Stimulated activated naive CD4-positive, alpha-beta T cell treated with Interleukin-2 at 50 U/mL for 16 hours (primary cell): ENCODE results near the gene TICAM2.
"Not testable (repeated sequence)": the region's sequence is repeated elsewhere in the genome, so short reads cannot be mapped to it uniquely, and the experiment has no call there.

Experiments used
- DNase-seq: peaks from one replicate; lab custom pipeline; 2025; lab: John Stamatoyannopoulos, UW

TICAM2 gene, protein sequence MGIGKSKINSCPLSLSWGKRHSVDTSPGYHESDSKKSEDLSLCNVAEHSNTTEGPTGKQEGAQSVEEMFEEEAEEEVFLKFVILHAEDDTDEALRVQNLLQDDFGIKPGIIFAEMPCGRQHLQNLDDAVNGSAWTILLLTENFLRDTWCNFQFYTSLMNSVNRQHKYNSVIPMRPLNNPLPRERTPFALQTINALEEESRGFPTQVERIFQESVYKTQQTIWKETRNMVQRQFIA

DNA sequence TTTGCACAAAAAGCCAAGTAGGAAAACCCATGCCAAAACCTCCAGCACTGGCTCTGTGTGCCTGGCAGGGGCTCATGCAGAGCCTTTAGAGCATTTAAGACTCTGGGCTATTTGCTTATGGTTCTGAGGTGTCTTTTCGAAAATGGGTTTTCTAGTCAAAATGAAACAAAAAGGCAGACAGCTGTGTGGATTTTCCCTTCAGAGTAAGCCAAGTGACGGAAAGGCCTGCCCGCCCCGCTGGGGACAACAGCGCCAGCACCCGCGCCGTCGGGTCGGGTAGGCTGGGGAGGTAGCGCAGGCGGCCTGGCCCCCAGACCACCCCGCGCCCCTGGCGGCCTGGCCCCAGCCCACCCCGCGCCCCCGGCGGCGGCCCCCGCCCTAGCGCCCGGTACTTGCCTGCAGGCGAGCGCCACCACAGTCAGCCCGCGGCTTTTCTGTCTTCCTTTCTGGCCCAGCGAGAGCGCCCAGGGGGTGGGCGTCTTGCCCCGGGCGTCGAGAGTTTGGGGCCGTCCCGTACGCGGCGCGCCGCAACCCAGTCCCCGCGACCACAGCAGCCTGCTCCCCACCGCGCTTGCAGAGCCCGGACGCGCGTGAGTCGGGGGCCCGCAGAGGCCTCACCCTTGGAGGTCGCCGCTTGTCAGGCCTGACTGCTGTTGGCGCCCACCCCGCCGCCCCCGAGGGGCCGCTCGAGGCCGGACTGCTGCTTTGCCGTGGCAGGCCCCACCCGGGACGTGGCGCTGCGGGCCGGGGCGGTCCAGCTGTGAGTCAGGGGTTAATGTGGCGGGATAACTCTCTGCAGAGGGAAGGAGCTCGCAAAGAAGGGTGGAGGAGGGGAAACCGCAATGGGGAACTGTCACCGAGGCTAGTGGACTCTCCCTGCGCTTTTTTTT lies at the start of gene TICAM2:
Gene TICAM2 (minus strand): TSS at position 779 of the 890 bp plus-strand sequence. CDS start 21,223 bp downstream, outside the sequence.
- peak; percentile 56 for DNase-seq

DNA sequence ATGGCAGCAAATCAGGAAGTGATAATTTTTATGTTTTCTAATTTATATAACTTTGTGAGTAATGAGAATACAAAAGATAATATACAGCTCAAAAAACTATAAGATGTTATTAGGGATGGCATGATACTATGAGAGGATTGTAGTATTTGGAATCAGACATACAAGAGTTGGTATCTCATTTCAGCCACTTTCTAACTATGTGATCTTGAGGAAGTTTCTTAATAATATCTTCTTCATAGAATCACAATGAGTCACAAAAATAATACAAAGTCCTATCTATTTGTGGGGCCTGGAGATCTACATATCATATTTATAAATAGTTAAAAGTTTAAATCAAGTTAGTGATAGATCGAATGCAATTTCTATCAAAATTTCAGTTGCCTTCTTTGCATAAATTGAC lies 47.3 kb upstream of the TICAM2 start:
- no peak for DNase-seq

DNA sequence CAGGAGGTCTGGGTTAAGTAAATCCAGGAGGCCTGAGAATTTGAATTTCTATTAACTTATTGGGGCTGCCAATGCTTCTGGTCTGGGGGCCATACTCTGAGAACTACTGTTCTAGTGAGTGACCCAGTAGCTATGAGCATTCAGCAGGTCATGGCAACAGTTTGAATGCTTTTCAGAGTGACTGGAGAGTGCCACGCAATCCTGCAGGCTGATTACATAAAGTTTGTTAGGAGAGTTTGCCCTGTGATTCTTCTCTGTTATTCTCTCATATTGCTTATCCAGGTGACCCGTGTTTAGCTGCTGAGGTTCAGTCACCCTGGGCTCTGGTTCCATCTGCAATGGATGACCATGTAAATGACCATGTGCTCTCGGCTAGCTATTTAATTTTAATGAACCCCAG lies 45.8 kb upstream of the TICAM2 start:
- DNase-seq: no peak

DNA sequence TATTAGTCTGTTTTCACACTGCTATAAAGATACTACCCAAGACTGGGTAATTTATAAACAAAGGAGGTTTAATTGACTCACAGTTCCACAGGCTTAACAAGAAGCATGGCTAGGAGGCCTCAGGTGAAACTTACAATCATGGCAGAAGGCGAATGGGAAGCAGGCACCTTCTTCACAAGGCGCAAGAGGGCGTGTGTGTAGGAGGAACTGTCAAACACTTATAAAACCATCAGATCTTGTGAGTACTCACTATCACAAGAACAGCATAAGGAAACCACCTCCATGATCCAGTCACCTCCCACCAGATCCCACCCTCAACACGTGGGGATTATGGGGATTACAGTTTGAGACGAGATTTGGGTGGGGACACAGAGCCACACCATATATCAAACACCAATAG lies 43.1 kb upstream of the TICAM2 start:
- not testable (repeated sequence) for DNase-seq

DNA sequence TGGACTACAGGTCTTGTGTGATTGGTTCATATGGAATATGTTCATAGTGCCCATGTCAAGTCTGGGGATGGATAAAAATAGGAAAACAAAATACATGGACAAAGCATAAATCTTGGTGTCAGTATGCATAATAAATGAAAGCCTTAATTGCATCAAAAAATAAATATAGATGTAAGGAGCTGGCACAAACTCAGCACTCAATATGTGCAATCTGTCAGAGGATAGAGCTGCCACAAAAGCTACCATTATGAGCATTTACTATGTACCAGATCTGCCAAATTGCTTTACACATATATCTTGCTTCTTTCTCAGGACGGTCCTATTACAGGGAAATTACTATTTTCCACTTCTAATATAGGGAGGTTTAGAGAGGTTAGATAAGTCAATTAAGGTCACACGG lies 41.8 kb upstream of the TICAM2 start:
- no peak for DNase-seq

DNA sequence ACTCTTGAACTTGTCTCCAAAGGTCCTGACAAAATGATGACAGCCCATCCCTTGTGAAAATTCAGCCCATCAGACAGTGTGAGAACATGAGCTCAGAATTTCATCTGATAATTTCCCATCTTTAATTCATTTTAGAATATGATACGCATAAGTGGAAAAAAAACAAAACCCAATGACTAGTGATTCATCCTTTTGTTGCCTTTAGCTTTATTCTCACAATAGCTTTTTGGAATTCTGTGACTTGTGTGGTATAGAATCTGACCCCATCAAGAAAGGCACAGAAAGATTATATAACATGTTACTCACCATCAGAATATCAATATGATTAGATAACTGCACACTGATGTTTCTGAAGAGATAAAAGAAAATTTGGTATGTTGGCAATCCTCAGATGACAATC lies 39.7 kb upstream of the TICAM2 start:
- DNase-seq: no peak

DNA sequence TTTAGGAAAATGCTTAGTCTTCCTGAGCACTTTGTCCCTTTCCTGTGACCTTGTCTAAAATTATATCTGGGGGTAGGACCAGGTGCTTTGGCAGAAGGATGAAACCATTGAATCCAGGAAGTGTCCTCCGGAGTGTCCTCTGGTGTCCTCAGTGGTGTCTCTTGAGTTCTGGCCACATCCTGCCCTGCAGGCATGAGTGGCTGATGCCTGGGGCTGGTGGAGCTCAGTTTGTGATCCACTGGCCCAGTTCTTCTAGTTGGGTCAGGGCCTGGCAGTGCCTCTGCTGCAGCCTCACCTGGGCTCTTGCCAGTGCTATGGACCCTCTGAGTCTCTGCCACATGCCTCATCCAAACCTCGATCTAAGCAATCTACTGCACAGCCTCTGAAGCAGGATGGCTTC lies 38.0 kb upstream of the TICAM2 start:
- no peak for DNase-seq

DNA sequence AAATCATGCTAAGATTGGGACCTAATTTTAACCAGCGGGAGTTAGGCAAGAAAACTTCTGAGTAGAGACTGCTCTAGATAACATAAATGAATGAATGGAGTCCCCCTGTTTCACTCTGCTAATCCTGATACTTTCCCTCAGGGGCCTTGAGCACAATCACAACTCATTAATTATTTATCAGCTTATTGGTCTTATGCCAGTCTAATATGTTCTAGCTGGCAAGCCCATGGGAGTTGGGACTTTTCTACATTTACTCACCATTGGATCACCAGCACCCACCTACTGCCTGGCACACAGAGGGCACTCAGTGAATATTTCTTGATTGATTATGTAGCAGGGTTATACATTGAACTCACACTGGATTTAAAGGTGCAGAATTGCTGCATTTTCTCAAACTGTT lies 37.1 kb upstream of the TICAM2 start:
- no peak for DNase-seq

DNA sequence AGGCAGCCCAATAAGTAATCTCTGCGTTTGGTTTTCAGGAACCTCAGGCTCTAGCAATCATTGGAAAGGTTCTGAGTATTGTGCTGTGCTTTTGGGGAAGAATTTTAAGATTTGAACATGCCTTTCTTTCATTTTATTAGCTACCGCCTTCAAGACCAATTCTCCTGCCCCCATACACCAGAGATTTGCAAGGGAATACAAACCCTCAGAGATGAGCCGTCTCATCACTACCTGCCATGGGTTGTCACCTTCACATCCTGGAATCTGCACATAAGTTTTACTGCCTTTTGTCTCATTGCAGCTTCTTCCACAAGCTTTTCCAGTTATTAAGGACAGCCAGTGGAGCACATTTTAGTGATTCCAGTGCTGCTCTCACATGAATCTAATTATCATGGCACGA lies 35.2 kb upstream of the TICAM2 start:
- no peak for DNase-seq

DNA sequence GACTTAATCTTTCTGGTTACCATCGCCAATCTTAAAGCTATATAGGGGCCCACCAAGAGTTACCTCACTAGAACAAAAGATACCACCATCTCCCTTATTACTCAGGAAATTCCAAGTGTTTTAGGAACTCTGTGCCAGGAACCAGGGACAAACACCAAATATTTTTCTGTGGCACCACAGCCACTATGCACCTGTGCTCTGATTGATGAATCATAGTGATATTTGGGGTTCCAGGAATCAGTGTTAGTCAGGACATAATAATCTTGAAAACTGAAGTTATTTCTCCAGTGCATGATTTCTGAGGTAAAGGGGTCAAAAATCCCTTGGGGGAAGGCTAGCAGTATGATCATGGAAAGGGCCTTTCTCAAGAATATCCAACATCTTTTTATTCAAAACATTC lies 33.7 kb upstream of the TICAM2 start:
- DNase-seq: no peak

DNA sequence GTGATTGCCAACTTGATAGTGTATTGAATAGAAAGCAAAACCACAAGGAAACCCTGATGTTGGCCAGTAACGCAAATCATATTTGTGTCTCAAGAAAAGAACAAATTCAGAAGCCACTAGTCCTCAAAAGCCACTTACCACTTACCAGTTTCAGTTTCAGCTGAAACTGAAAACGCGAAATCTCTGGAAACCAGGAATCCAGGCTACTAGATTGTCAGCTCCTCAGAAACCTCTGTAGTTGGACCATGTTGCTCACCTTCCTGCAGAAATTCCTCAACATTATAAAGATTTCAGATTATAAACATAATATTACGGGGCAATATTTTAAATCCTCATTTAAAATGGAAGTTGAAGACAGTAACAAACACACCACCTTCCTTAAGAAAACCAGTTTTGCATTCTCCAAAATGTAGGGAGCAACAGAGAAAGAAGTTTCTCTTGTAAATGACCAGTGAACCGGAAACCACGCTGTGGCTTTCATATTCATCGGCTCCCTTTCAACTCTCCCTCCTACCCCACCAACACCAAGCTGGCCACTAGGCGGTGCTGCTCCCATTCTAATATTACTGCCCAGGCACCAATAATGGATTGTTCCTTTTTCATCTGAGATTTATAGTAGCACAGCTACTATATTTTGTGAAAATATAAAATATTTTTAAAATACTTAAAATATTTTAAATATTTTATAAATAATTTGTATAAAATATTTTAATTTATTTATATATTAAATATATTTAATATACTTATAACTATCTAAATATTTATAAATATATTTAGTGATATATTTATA lies 32.3 kb upstream of the TICAM2 start:
- DNase-seq: peak; percentile 74

DNA sequence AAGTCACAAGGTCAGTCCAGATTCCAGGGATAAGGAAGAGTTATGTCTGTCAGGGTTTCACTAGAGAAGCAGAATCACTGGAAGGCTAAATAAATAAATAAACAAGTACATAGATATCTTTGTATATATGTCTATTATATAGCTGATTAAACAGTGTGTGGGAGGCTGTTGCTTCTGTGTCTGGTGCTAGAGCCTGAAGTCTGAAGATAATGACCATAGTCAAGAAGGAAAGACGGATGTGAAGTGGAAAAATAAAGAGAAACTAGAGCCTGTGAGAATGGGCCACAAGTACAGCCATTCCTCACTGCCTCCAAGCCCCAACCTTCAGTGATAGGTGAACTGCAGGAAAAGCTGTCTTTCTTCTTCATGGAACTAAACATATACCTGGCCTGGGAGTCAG lies 27.6 kb upstream of the TICAM2 start:
- DNase-seq: no peak

DNA sequence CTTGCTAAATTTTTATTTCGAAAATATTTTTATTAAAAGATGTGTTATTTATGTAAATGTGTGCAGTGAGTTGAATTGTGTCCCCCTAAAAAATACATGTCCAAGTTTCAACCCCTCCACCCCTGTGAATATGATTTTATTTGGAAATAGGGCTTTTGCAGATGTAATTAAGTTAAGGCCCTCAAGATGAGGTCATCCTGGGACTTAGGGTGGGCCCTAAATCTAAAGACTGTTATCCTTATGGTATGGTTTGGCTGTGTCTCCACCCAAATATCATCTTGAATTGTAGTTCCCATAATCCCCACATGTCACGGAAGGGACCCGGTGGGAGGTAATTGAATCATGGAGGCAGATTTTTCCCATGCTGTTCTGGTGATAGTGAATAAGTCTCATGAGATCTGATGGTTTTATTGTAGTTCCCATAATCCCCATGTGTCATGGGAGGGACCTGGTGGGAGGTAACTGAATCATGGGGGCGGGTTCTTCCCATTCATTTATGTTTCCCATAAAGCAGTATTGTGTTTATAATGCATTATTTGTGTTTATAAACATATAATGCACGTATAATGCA lies 25.1 kb upstream of the TICAM2 start:
- no peak for DNase-seq

DNA sequence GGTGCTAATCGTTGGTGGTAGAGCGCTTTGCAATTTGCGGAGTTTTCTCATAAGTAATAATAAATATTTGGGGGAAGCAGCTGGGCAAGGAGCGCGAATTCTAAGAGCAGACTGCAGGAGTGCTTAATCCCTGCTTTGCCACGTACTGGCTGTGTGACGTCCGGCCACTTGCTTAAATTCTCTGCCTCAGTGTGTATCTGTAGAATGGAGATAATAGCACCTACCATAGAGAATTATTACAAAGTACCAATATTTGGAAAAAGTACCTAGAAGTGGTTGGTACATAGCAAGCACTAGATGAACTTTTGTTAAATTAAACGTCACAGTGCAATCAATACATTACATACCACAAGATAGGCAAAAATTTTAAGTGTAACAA lies 24.2 kb upstream of the TICAM2 start:
- no peak for DNase-seq

DNA sequence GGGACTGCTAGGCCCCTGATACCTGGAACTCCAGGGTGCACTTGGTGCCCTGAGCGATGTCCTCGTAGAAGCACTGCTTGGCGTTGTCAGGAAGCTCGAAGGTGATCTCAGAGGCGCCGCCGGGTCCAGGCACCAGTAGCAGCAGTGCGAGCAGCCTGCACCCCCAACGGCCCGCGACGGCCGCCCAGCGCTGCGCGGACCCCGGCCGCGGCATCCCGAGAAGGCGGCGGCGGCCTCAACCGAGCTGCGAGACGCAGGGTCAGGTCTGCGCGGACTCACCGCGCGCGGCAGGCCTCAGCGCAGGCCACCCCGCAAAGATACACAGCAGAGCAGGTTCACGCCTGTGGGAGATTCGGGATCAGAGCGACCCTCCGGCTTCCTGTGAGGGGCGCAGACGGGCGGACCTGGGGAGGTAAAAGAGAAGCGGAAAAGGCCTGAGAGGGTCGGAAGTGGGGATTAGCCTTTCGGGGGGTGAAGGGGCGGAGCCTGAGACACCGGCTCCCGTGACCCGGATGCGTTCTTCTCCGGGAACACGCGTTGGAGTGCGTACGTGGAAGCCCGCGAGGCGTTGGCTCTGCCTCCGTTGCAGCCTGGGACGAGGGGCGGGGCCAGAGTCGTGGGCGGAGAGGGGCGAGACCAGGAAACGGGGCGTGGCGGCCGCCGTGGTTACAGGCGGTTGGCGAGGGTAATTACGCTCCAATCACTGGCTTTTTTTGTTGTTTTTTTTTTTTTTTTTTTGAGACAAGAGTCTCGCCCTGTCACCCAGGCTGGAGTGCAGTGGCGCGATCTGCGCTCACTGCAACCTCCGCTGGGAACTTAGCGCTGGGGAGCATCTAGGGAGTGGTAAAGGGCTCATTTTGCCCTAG lies 23.5 kb upstream of the TICAM2 start, which contains the start of gene TMED7:
Gene TMED7 (minus strand): TSS at position 458 of the 866 bp plus-strand sequence. CDS start 244 bp downstream, at position 214.
- peak; percentile 100 for DNase-seq

DNA sequence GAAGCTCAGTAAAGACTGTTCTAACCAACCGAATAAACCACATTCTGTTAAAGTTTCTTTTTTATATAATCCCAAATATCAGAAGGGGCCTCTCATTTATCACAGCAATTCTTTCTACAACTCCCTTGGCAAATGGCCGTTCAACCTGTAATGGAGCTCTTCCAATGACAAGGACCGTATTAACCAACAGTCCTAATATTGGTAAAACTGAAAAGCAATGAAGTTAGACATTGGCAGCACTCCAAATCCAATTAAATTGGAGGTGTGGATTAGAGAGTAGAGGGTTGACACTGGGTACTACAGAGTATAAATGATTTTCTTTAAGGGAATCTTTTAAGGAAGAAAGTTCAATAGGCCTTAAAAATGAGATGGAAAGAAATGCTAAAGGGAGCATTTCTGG lies 22.7 kb upstream of the TICAM2 start:
- no peak for DNase-seq

DNA sequence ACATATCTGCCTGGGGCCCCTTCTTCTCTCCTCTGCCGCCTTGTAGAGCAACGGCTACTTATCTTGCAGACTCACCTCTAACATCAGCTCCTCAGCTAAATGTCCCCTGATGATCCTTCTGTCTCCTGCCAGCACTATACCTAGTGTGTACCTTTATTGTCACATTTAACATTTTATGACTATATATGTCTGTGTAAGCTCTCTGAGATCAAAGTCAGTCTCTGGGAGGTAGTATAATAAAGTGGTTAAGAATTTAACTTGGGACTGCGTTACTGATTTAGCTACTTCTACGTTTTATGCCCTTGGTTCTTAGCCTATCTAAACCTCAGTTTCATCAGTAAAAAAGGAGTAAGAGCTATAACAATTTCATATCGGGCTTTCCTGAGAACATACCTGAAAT lies 21.4 kb upstream of the TICAM2 start:
- DNase-seq: no peak

DNA sequence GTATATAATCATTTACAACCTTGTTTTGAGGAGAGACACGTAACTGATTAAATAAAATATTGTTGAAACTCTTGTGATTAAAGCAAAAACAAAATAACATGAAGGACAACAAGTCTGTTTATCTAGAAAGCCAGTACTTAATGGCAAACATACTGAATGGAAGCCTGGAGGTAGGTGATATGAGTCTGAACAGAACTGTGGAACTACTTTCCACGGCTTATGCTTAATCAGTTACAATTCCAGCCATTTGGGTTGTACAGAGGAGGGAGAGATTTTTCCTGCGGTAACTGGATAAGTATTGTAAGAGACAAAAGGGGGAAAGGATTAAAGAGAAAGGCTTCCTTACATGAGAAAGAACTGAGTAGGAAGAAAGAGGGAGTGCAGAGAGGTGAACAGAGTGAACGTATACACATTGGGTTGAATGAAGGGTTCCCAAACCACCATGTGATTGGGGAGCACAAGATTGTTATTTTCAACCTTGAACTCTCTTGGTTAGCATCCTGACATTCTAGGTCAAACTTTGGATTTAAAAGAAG lies 19.2 kb upstream of the TICAM2 start:
- no peak for DNase-seq

DNA sequence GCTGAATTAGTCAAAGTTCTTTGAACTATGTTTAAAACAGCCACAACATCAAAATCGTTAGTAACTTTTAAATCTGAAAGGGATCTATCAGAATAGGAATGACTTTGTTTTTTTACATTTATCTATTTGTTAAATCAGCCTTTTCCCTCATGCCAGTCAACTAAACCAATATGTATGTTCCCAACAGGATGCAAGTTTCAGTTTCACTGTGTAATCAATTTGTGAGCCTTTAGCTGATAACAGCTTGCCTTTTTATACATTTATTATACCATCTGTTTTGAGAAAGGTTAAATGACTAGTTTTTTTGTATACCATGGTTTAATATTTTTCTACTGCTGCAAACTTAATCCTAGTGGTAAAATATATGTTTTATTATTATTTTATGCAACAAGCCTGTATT lies 14.6 kb upstream of the TICAM2 start:
- no peak for DNase-seq

DNA sequence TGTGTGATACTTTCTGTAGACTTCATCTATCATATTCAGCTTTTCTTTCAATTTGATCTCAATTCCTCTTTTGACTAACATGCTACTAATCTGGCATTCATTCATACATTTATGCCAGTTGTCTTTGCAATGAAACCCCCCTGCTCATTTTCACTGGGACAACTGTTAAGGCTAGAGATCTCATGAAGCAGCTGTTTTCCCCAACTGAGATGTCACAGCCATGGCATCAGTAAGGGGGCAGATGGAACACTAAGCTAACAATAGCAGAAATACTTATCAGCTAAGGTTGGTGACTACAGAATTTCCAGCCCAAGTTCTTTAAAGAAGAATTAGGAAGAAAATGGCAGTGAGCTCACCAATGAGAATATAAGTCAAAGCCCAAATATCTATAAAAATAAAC lies 14.2 kb upstream of the TICAM2 start:
- no peak for DNase-seq

DNA sequence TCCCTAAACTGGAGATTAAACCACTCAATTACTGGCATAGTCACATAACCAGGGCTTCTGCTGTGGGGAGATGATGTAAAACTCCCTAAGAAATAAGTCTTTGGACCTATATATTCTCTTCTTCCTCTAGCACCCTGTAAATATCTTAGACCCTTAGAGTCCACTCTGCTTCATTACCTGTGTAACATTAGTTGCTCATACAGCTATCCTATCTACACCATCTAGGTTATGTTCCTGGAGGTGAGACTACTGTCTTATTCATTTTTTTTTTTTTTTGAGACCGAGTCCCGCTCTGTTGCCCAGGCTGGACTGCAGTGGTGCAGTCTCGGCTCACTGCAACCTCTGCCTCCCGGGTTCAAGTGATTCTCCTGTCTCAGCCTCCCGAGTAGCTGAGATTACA lies 9.6 kb upstream of the TICAM2 start:
- DNase-seq: no peak
